Gastroesophageal sphincter (tissue), 4 donors: ENCODE data around the gene UBAP2. TPM values are rescaled to one million over a fixed set of nuclear protein-coding genes. Genes with fewer than 3 reads are reported as not detected.

Experiments
- ATAC-seq: fragments of 150-250 bp; one replicate; pipeline ENCODE4 v1.9.1; 2016; ENCODE audit warnings: mild to moderate bottlenecking, moderate library complexity
- H3K27ac ChIP-seq, 4 donors: fragments of 200-600 bp; sonication (generic) in 3 of 4; 1 replicate in 3 of 4; 2 replicates in 1 of 4; pipeline ENCODE4 v1.5.1; 2016 to 2019
- H3K27me3 ChIP-seq: fragments of 200-600 bp; sonication (generic); one replicate; pipeline ENCODE4 v1.5.1; 2019
- H3K36me3 ChIP-seq, 2 donors: fragments of 200-600 bp; sonication (generic); one replicate each; pipeline ENCODE4 v1.5.1; 2019; ENCODE audit warnings: control low read depth in 1 of 2
- H3K4me1 ChIP-seq, 3 donors: fragments of 200-600 bp; sonication (generic); 1 replicate in 2 of 3; 2 replicates in 1 of 3; pipeline ENCODE4 v1.5.1; 2016 to 2019; ENCODE audit warnings: control low read depth in 2 of 3
- H3K4me3 ChIP-seq, 2 donors: fragments of 200-600 bp; sonication (generic); one replicate each; pipeline ENCODE4 v1.5.1; 2019; ENCODE audit warnings: mild to moderate bottlenecking in 1 of 2, moderate library complexity in 1 of 2
- H3K9me3 ChIP-seq, 3 donors: fragments of 200-600 bp; sonication (generic); one replicate each; pipeline ENCODE4 v1.5.1; 2017 to 2019; ENCODE audit warnings: control low read depth in 2 of 3
- EP300 ChIP-seq: sonication (generic); formaldehyde crosslinking; IDR thresholded peaks from one replicate; pipeline ENCODE4 v1.6.1; 2017; ENCODE audit warnings: antibody characterized with exemption, mild to moderate bottlenecking
- POLR2A ChIP-seq, 2 donors: fragments of 450-650 bp; IDR thresholded peaks; one replicate each; pipeline ENCODE4 v1.6.1; 2017; ENCODE audit warnings: antibody characterized with exemption in 2 of 2, mild to moderate bottlenecking in 2 of 2, moderate library complexity in 1 of 2
- POLR2AphosphoS5 ChIP-seq: sonication (generic); formaldehyde crosslinking; IDR thresholded peaks from one replicate; pipeline ENCODE4 v1.6.1; 2017; ENCODE audit warnings: antibody characterized with exemption
- WGBS, 2 donors: methylation state at CpG; one replicate each; pipeline ENCODE4 v1.1.5; 2018; ENCODE audit warnings: low coverage in 1 of 2; 5-methylcytosine and 5-hydroxymethylcytosine counted together
- small RNA-seq, 4 donors: library from RNA; depleted of rRNA; stranded (forward); fragments of <200 nt; gene quantifications; one replicate each; pipeline ENCODE3, GENCODE V24; 2016
- total RNA-seq, 4 donors: library from RNA; depleted of rRNA; stranded (reverse); fragments of >200 nt; gene quantifications; one replicate each; pipeline ENCODE4 v1.1.0, GENCODE V29; 2016
- TF ChIP-seq, protein P1 (sequence below), 4 experiments: fragments of 200-600 bp in 2 of 4; fragments of 450-650 bp in 2 of 4; sonication (generic) in 1 of 4; IDR thresholded peaks; one replicate each; pipeline ENCODE4 v1.5.1; 2017 to 2019; ENCODE audit warnings: antibody characterized with exemption in 4 of 4, mild to moderate bottlenecking in 2 of 4, moderate library complexity in 2 of 4

UBAP2 gene
- total RNA-seq, 4 donors from 2014 or later, result 27.5 to 41.5 (median 32.8) TPM

GRCh38 chr9:33880211-33881089, 168.2 kb downstream of the UBAP2 start:
- no peak for ATAC-seq
- H3K4me3 ChIP-seq, result no peak overlapping the region
- H3K36me3 ChIP-seq, result no peaks in the 10 kb centered on the region
- TF ChIP-seq POLR2AphosphoS5, result no peak
- TF ChIP-seq, protein P1, sequence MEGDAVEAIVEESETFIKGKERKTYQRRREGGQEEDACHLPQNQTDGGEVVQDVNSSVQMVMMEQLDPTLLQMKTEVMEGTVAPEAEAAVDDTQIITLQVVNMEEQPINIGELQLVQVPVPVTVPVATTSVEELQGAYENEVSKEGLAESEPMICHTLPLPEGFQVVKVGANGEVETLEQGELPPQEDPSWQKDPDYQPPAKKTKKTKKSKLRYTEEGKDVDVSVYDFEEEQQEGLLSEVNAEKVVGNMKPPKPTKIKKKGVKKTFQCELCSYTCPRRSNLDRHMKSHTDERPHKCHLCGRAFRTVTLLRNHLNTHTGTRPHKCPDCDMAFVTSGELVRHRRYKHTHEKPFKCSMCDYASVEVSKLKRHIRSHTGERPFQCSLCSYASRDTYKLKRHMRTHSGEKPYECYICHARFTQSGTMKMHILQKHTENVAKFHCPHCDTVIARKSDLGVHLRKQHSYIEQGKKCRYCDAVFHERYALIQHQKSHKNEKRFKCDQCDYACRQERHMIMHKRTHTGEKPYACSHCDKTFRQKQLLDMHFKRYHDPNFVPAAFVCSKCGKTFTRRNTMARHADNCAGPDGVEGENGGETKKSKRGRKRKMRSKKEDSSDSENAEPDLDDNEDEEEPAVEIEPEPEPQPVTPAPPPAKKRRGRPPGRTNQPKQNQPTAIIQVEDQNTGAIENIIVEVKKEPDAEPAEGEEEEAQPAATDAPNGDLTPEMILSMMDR (IDR thresholded peaks at IDR 0.05), result no peak
- TF ChIP-seq EP300, result no peak
- TF ChIP-seq POLR2A (IDR thresholded peaks at IDR 0.05), result no peak
- WGBS, 2 donors, result 90 to 94% methylated on average over 5 to 8 of the region's 8 CpGs
- peaks cover 7 to 87% (median 7%) of the 10 kb centered on the region in 3 donors for H3K4me1 ChIP-seq
- no peaks in the 10 kb centered on the region for H3K27me3 ChIP-seq
- H3K27ac ChIP-seq, result no peak overlapping the region
- H3K9me3 ChIP-seq, result no peaks in the 10 kb centered on the region

- Histone ChIP-seq H3K36me3 (no peaks in the 10 kb centered on the region), H3K4me3 (no peak overlapping the region), H3K27ac (no peak overlapping the region), H3K4me1 (peaks cover 0 to 91% (median 0%) of the 10 kb centered on the region in 3 donors), H3K9me3 (no peaks in the 10 kb centered on the region), H3K27me3 (no peaks in the 10 kb centered on the region)
- ATAC-seq, result no peak
- no peak for TF ChIP-seq POLR2AphosphoS5
- no peak for TF ChIP-seq POLR2A (IDR thresholded peaks at IDR 0.05)
- TF ChIP-seq, protein P1 (IDR thresholded peaks at IDR 0.05), result no peak
- TF ChIP-seq EP300, result no peak
- WGBS, 2 donors, result 60 to 87% methylated on average over 3 to 6 of the region's 7 CpGs
Observed at GRCh38 chr9:33878691-33879366, 169.9 kb downstream of the UBAP2 start.

DNA sequence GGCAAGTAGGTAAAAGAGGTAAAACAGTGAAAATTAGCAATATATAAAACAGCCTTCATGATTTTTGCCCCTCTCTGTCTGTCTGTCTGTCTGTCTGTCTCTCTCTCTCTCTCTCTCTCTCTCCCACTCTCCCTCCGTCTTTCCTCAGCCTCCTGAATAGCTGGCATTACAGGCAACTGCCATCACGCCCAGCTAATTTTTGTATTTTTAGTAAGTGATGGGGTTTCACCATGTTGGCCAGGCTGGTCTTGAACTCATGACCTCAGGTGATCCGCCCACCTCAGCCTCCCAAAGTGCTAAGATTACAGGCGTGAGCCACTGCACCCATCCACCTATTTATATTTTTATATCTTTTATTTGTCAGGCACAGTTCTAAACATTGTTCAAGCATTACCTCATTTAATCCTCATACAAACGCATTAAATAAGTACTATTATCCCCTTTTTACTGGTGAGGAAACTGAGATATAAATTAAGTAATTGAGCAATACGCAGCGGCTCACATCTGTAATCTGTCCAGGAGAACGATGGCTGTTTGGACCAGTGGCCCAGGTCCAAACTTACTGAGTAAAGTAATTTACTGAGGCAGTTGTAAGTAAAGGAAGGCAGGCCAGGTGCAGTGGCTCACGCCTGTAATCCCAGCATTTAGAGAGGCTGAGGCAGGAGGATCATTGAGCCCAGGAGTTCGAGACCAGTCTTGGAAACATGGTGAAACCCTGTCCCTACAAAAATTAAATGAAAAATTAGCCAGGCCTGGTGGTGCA, 170.8 kb downstream of the UBAP2 start:
- no peak overlapping the region for H3K4me3 ChIP-seq
- no peaks in the 10 kb centered on the region for H3K27me3 ChIP-seq
- no peak overlapping the region for H3K27ac ChIP-seq
- 27 to 57% methylated on average over 8 to 10 of the region's 10 CpGs for WGBS, 2 donors
- H3K36me3 ChIP-seq, result no peaks in the 10 kb centered on the region
- TF ChIP-seq, protein P1 (IDR thresholded peaks at IDR 0.05), result no peak
- TF ChIP-seq POLR2A (IDR thresholded peaks at IDR 0.05) (no peak), POLR2AphosphoS5 (no peak), EP300 (no peak)
- H3K9me3 ChIP-seq, result no peaks in the 10 kb centered on the region
- peaks cover 0 to 89% (median 0%) of the 10 kb centered on the region in 3 donors for H3K4me1 ChIP-seq
- no peak for ATAC-seq

Small RNAs within 50 kb of the gene (small RNA-seq; reads per million reads assigned to genes)
- 0 to 0.27 (median 0) reads per million in 4 donors for gene RN7SKP114
- gene SNORD121A, result 42.3 to 63.0 (median 50.2) reads per million in 4 donors
- 0 reads per million in 4 donors for gene SNORD121B

Other genes starting within 250 kb of the UBAP2 start
- gene UBE2R2, start 231.7 kb downstream of the UBAP2 start, total RNA-seq, result 10 to 100 TPM; 26.5 to 43.9 (median 33.0) TPM
- gene DCAF12, start 77.8 kb upstream of the UBAP2 start, total RNA-seq, result 10 to 100 TPM; 17.0 to 27.5 (median 24.4) TPM
- 100 to 1,000 TPM in 1 of 4 donors, 10 to 100 TPM in 3; 49.2 to 101 (median 66.8) TPM for gene UBAP1, start 130.2 kb upstream of the UBAP2 start, total RNA-seq